ENCODE results near the gene SLC2A4RG.
"Not testable (repeated sequence)": the region's sequence is repeated elsewhere in the genome, so short reads cannot be mapped to it uniquely, and the experiment has no call there.

Gene SLC2A4RG

GRCh38 chr20:63722967-63723622 is 16.5 kb upstream of the SLC2A4RG start:
- H3K27ac Mint-ChIP-seq; intact Hi-C loops (cut with micrococcal nuclease); H3K27me3 Mint-ChIP-seq; H3K4me1 Mint-ChIP-seq (ENCODE audit: low read depth); H3K4me3 Mint-ChIP-seq: not testable (repeated sequence)
- peaks cover 18% of the 10 kb centered on the region for H3K9me3 Mint-ChIP-seq
- H3K36me3 Mint-ChIP-seq (ENCODE audit: low read depth): peaks cover 91% of the 10 kb centered on the region

- H3K36me3 Mint-ChIP-seq (ENCODE audit: low read depth): peaks cover 19% of the 10 kb centered on the region
- H3K9me3 Mint-ChIP-seq; intact Hi-C loops (cut with micrococcal nuclease); H3K4me3 Mint-ChIP-seq; H3K27ac Mint-ChIP-seq; H3K27me3 Mint-ChIP-seq: not testable (repeated sequence)
- peaks cover 14% of the 10 kb centered on the region for H3K4me1 Mint-ChIP-seq (ENCODE audit: low read depth)
Observed at GRCh38 chr20:63730189-63730733, 9.3 kb upstream of the SLC2A4RG start.

DNA sequence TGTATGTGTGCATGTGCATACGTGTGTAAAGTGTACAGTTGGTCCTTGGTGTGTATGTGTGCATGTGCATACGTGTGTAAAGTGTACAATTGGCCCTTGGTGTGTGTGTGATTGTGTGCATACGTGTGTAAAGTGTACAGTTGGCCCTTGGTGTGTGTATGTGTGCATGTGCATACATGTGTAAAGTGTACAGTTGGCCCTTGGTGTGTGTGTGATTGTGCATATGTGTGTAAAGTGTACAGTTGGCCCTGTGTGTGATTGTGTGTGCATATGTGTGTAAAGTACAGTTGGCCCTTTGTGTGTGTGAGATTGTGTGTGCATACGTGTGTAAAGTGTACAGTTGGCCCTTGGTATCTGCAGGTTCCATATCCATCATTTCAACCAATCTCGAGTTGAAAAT is 8.2 kb upstream of the SLC2A4RG start:
- Mint-ChIP-seq H3K4me1 (ENCODE audit: low read depth) (peaks cover 25% of the 10 kb centered on the region), H3K27ac (no peak overlapping the region), H3K36me3 (ENCODE audit: low read depth) (peaks cover 8% of the 10 kb centered on the region), H3K27me3 (peaks cover 16% of the 10 kb centered on the region), H3K4me3 (no peak overlapping the region), H3K9me3 (no peaks in the 10 kb centered on the region)
- intact Hi-C loops (cut with micrococcal nuclease): no loop called here

GRCh38 chr20:63732118-63733095 is 7.2 kb upstream of the SLC2A4RG start:
- Mint-ChIP-seq H3K4me3 (no peak overlapping the region), H3K9me3 (no peaks in the 10 kb centered on the region), H3K27me3 (peaks cover 25% of the 10 kb centered on the region), H3K4me1 (ENCODE audit: low read depth) (peaks cover 35% of the 10 kb centered on the region), H3K36me3 (ENCODE audit: low read depth) (no peaks in the 10 kb centered on the region), H3K27ac (no peak overlapping the region)
- intact Hi-C loops (cut with micrococcal nuclease): no loop called here

GRCh38 chr20:63733117-63733516 is 6.5 kb upstream of the SLC2A4RG start:
- intact Hi-C loops (cut with micrococcal nuclease): no loop called here
- Mint-ChIP-seq H3K4me3 (no peak overlapping the region), H3K36me3 (ENCODE audit: low read depth) (no peaks in the 10 kb centered on the region), H3K4me1 (ENCODE audit: low read depth) (peaks cover 38% of the 10 kb centered on the region), H3K27me3 (peaks cover 28% of the 10 kb centered on the region), H3K27ac (no peak overlapping the region), H3K9me3 (no peaks in the 10 kb centered on the region)

DNA sequence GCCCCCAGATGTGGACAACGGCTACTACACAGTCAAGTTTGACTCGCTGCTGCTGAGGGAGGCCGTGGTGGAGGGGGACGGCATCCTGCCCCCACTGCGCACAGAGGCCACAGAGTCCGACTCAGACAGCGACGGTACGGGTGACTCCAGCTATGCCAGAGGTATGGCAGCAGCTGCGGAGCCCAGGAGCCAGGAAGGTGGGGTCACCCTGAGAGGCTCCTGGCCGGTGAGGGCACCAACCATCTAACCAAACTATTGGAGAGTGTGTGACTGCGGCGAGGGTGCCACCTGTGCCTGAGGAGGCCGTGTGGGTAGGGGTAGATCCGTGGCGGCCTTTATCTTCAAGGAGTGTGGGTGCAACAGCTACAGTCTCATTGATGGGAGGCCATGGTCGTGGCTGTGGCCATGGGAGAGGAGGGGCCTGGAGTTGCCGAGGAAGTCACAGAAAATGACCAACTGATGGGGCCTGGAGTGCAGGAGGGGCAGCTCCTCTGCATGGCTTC is 5.9 kb upstream of the SLC2A4RG start:
- Mint-ChIP-seq H3K4me3 (no peak overlapping the region), H3K27me3 (peaks cover 33% of the 10 kb centered on the region), H3K36me3 (ENCODE audit: low read depth) (no peaks in the 10 kb centered on the region), H3K27ac (no peak overlapping the region), H3K4me1 (ENCODE audit: low read depth) (peaks cover 38% of the 10 kb centered on the region), H3K9me3 (no peaks in the 10 kb centered on the region)
- intact Hi-C loops (cut with micrococcal nuclease): no loop called here

GRCh38 chr20:63734111-63734945 is 5.2 kb upstream of the SLC2A4RG start:
- Mint-ChIP-seq H3K36me3 (ENCODE audit: low read depth) (no peaks in the 10 kb centered on the region), H3K27ac (no peak overlapping the region), H3K4me1 (ENCODE audit: low read depth) (peaks cover 38% of the 10 kb centered on the region), H3K4me3 (no peak overlapping the region), H3K27me3 (peaks cover 35% of the 10 kb centered on the region), H3K9me3 (no peaks in the 10 kb centered on the region)
- intact Hi-C loops (cut with micrococcal nuclease): no loop called here

- H3K9me3 Mint-ChIP-seq: no peaks in the 10 kb centered on the region
- H3K4me1 Mint-ChIP-seq (ENCODE audit: low read depth): peaks cover 35% of the 10 kb centered on the region
- H3K27me3 Mint-ChIP-seq: peaks cover 35% of the 10 kb centered on the region
- H3K4me3 Mint-ChIP-seq: no peak overlapping the region
- intact Hi-C loops (cut with micrococcal nuclease): no loop called here
- H3K36me3 Mint-ChIP-seq (ENCODE audit: low read depth): no peaks in the 10 kb centered on the region
- peak overlapping the region; percentile 11 for H3K27ac Mint-ChIP-seq
Observed at GRCh38 chr20:63734946-63735858, 4.4 kb upstream of the SLC2A4RG start.

DNA sequence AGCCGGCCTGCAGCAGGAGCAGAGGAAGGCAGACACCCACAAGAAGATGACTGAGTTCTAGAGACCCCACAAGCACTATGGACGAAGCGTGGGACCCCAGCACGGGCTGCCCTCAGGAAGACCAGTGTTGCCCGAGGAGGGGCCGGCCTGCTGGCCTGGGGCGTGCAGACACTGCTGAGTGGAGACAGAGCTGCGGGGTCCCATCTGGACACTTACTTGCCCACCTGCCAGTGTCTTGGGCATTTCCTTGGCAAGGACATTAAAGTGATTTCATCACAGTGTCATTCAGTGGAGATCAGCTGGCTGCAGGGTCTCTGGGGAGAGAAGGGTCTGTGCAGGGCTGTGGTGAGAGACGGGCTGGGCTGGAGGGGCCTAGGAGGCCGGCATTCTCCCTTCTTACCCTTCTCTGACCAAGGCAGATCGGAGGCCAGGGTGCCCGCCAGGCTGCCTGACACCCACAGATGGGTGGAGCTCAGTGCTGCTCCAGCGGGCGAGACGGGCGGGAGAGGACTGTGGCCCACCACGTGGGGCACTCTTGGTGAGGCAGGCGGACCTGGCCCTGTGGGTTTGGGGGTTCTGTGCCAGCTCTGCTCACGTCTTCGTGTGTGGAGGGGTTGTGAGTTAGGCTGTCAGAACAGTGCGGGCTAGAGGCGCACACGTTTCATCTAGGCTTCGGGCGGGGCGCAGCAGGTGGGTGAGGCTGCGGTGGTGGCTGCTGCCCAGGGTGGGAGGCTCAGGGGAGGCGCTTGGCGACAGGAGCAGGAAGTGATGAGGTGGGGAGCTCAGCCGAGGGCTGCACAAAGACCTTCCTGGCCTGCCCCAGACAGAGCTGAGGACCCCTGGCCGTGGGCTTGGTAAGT is 3.5 kb upstream of the SLC2A4RG start, which contains the start of gene LIME1:
TSS of gene LIME1 (plus strand) at position 806 of the 860 bp plus-strand sequence. CDS start 886 bp downstream, outside the sequence.
- H3K27ac Mint-ChIP-seq: peak within 1 kb of the TSS; percentile 11
- no peaks in the 10 kb centered on the region for H3K9me3 Mint-ChIP-seq
- peaks cover 35% of the 10 kb centered on the region for H3K27me3 Mint-ChIP-seq

GRCh38 chr20:63736893-63737694 is 2.5 kb upstream of the SLC2A4RG start:
- Mint-ChIP-seq H3K27ac (no peak overlapping the region), H3K4me1 (ENCODE audit: low read depth) (peaks cover 48% of the 10 kb centered on the region), H3K27me3 (peaks cover 35% of the 10 kb centered on the region), H3K4me3 (no peak overlapping the region), H3K36me3 (ENCODE audit: low read depth) (peaks cover 7% of the 10 kb centered on the region), H3K9me3 (no peaks in the 10 kb centered on the region)
- intact Hi-C loops (cut with micrococcal nuclease): no loop called here

More for the DNA sequence above, 3.5 kb upstream of the SLC2A4RG start, which contains the start of gene LIME1:
- H3K4me1 Mint-ChIP-seq (ENCODE audit: low read depth): peaks cover 40% of the 10 kb centered on the region
- H3K4me3 Mint-ChIP-seq: peak within 1 kb of the TSS; percentile 37
- no peaks in the 10 kb centered on the region for H3K36me3 Mint-ChIP-seq (ENCODE audit: low read depth)
- intact Hi-C loops (cut with micrococcal nuclease): no loop called here

DNA sequence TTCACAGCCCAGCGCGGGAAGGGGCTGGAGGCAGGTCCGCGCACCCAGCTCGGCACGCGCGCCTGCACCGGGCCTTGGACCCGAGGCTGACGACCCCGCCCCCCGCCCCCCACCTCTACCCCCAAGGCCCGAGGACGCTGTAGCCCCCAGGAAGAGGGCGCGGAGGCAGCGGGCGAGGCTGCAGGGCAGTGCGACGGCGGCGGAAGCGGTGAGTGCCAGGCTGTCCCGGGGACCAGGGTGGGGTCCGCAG is 2.0 kb upstream of the SLC2A4RG start:
- intact Hi-C loops (cut with micrococcal nuclease): no loop called here
- Mint-ChIP-seq H3K27ac (no peak overlapping the region), H3K27me3 (peaks cover 35% of the 10 kb centered on the region), H3K4me1 (ENCODE audit: low read depth) (peaks cover 48% of the 10 kb centered on the region), H3K4me3 (no peak overlapping the region), H3K36me3 (ENCODE audit: low read depth) (peaks cover 13% of the 10 kb centered on the region), H3K9me3 (no peaks in the 10 kb centered on the region)
